ENCODE results near the gene LCMT1. TPM values are rescaled to one million over a fixed set of nuclear protein-coding genes. Genes with fewer than 3 reads are reported as not detected.

Gene LCMT1
- total and polyA plus RNA-seq, 9 of the 15 experiments (the other 6 are each of a cell fraction or from before 2014, with no cell fraction given), result 20.0 to 42.8 (median 32.3) TPM

GRCh38 chr16:25111403-25112166, at the start of gene LCMT1 (continued):
- TF ChIP-seq, protein P1, sequence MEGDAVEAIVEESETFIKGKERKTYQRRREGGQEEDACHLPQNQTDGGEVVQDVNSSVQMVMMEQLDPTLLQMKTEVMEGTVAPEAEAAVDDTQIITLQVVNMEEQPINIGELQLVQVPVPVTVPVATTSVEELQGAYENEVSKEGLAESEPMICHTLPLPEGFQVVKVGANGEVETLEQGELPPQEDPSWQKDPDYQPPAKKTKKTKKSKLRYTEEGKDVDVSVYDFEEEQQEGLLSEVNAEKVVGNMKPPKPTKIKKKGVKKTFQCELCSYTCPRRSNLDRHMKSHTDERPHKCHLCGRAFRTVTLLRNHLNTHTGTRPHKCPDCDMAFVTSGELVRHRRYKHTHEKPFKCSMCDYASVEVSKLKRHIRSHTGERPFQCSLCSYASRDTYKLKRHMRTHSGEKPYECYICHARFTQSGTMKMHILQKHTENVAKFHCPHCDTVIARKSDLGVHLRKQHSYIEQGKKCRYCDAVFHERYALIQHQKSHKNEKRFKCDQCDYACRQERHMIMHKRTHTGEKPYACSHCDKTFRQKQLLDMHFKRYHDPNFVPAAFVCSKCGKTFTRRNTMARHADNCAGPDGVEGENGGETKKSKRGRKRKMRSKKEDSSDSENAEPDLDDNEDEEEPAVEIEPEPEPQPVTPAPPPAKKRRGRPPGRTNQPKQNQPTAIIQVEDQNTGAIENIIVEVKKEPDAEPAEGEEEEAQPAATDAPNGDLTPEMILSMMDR (IDR thresholded peaks at IDR 0.05 in 2 of 3, conservative IDR thresholded peaks at IDR 0.05 in 1 of 3; ENCODE audit: insufficient read depth in 2 of 3, low read depth in 1 of 3, low read length in 3 of 3), result no peak; a peak in 1 of 6 replicates
- no peak for TF ChIP-seq NR3C1 (CRISPR knock-in tag; IDR thresholded peaks at IDR 0.05)
- 0 out of 2 replicates have a peak, but pooled peaks have one; percentile 21 for TF ChIP-seq BHLHE40 (IDR thresholded peaks at IDR 0.05; ENCODE audit: low read length)
- TF ChIP-seq, protein P2, sequence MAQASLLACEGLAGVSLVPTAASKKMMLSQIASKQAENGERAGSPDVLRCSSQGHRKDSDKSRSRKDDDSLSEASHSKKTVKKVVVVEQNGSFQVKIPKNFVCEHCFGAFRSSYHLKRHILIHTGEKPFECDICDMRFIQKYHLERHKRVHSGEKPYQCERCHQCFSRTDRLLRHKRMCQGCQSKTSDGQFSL (CRISPR knock-in tag; IDR thresholded peaks at IDR 0.05), result no peak
- TF ChIP-seq, protein P2 (tag; IDR thresholded peaks at IDR 0.05), result no peak
- TF ChIP-seq RERE (CRISPR knock-in tag; IDR thresholded peaks at IDR 0.05; ENCODE audit: borderline replicate concordance), result no peak
- TF ChIP-seq, protein P3, sequence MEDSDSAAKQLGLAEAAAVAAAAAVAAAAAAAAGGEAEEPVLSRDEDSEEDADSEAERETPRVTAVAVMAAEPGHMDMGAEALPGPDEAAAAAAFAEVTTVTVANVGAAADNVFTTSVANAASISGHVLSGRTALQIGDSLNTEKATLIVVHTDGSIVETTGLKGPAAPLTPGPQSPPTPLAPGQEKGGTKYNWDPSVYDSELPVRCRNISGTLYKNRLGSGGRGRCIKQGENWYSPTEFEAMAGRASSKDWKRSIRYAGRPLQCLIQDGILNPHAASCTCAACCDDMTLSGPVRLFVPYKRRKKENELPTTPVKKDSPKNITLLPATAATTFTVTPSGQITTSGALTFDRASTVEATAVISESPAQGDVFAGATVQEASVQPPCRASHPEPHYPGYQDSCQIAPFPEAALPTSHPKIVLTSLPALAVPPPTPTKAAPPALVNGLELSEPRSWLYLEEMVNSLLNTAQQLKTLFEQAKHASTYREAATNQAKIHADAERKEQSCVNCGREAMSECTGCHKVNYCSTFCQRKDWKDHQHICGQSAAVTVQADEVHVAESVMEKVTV (CRISPR knock-in tag; IDR thresholded peaks at IDR 0.05), result no peak
- TF ChIP-seq ZNF778 (CRISPR knock-in tag; IDR thresholded peaks at IDR 0.05), result no peak
- peak; percentile 63 for TF ChIP-seq NFYB (IDR thresholded peaks at IDR 0.05; ENCODE audit: extremely low read depth, insufficient read length)
- TF ChIP-seq ZNF668 (CRISPR knock-in tag; IDR thresholded peaks at IDR 0.05), result no peak
- peak; percentile 89; the same call in 1 of the 2 replicates for TF ChIP-seq PHF8 (IDR thresholded peaks at IDR 0.05; ENCODE audit: borderline replicate concordance, low read length)
- TF ChIP-seq HIVEP1 (CRISPR knock-in tag; IDR thresholded peaks at IDR 0.05), result no peak
- peak; percentile 28 for TF ChIP-seq TAF9B (IDR thresholded peaks at IDR 0.05; ENCODE audit: partially characterized antibody)
- TF ChIP-seq ZNF354B (CRISPR knock-in tag; IDR thresholded peaks at IDR 0.05), result no peak

Measured in K562 (cell line).